Bone marrow (tissue), 2 donors: ENCODE data around the gene TBXAS1.

Source experiments
- DNase-seq, 2 donors: peaks; one replicate each; lab custom pipeline; 2025; lab: John Stamatoyannopoulos, UW

TBXAS1 gene

GRCh38 chr7:139829025-139829774, at the start of gene TBXAS1:
TBXAS1 (plus strand) TSS chr7:139829264; CDS start chr7:139829391, 127 bp downstream.
- peak; percentile 39 to 95 for DNase-seq

DNA sequence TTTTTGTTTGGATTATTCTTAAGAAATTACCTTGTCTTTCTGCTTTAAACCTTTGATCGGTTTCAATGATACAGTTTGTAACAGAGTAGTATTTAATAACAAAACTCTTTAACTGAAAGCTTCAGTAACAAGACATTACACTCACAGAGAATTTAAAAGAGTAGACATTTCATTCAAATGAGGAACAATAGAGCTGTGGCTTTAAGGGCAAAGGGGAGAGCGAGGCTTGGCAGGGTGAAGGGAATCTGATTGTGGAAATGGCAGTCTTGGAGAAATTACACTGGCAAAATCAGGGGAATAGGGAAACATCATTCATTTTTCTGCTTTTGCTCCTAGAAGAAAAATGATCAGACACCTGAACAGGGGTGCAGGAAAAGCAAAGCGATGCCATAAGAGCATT, 46.1 kb upstream of the TBXAS1 start:
- no peak for DNase-seq

DNA sequence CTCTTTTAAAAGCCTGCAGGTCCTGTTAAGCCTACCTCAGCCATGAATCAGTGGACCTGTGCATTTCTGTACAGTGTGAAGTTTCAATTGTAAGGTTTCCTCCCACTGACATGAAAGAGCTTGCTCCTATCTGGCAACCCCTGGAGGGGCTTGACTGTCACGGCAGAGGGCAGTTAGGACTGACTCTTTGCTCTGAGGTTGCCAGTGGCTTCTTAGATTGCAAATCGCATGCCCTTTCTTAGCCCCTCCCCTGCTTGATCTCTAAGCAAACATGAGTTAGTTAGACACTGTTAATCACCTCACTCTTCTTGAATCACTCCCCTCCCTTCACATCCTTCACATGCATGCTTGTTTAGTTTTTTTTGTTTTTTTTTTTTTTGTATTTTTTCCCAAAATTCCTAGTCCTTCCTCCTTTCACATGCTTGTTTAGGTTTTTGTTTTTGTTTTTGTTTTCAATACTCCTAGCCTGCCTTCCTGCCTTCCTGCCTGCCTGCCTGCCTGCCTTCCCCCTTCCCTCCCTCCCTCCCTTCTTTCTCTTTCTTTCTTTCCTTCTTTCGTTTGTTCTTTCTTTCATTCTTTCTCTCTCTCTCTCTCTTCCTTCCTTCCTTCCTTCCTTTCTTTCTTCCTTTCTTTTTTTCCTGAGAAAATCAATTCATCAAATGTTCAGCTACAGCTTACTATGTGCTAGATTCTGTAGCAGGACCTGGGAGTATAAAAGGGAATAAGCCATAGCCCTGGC, 45.2 kb upstream of the TBXAS1 start:
- no peak for DNase-seq

DNA sequence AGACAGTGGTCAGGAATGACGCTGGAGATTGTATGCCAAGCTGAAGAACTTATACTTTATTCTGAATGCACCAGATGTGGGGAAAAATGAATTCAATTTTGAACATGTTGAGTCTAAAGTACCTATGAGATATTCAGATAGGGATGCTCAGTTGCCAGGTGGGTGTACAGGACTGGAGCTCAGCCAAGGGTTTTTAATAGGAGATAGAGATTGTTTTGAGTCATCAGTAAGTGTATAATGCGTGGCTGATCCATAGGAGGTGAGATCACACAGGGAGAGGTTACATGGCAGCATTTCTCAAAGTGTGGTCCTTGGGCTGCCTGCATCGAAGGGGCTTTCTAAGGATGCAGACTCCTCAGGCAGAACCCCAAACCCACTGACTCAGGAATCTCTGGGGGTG, 44.4 kb upstream of the TBXAS1 start:
- DNase-seq = no peak

- no peak for DNase-seq
These were observed 37.7 kb upstream of the TBXAS1 start for GRCh38 chr7:139791316-139791715.

- no peak for DNase-seq
These were observed 31.5 kb upstream of the TBXAS1 start for GRCh38 chr7:139797607-139798006.

DNA sequence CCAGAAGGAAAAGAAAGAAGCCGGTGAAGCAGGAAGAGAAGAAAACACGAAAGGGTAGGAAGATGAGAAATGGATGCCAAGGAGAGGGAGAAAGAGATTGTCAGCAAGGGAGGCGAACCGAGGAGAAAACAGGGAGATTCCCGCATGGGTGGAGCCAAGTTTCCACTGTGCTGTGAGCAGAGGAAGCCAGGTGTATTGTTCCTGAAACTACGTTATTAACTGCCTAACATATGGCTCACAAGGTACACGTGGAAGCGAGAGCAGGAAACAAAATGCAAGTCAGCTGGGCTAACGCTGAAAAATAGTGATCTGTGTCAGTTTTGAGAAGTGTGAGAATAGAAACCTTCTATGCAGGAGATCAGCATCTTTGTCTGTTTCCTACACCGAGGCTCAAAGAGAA, 30.8 kb upstream of the TBXAS1 start:
- DNase-seq = no peak

- DNase-seq = no peak
These were observed 30.2 kb upstream of the TBXAS1 start for GRCh38 chr7:139798892-139799291.

GRCh38 chr7:139799586-139799985, 29.5 kb upstream of the TBXAS1 start:
- peak in 1 of 2 donors; percentile 87 for DNase-seq

DNA sequence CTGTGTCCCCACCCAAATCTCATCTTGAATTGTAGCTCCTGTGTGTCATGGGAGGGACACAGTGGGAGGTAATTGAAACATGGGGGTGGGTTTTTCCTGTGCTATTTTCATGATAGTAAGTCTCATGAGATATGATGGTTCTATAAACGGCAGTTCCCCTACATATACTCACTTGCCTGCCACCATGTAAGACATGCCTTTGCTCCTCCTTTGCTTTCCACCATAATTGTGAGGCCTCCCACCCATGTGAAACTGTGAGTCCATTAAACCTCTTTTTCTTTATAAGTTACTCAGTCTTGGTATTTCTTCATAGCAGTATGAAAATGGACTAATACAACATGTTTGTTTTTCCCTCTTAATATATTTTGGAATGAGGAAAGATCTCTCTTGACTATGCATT, 24.5 kb upstream of the TBXAS1 start:
- no peak for DNase-seq

DNA sequence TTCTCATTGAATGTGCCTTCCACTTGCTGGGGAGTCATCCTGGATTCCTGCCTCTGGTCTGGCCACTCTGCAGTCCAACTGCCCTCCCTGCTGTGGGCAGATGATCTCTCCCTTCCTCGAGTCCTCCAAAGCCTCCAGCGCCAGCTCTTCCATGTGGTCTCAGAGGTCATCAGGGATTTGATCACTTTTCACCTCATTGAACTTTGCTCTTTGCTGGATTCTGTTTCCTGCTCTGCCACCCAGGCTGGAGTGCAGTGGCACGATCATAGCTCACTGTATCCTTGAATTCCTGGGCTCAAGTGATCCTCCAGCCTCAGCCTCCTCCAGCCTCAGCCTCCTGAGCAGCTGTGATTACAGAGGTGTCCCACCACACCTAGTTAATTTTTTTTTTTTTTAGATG, 22.1 kb upstream of the TBXAS1 start:
- no peak for DNase-seq

- DNase-seq = no peak
These were observed 20.6 kb upstream of the TBXAS1 start for GRCh38 chr7:139808427-139808826.

DNA sequence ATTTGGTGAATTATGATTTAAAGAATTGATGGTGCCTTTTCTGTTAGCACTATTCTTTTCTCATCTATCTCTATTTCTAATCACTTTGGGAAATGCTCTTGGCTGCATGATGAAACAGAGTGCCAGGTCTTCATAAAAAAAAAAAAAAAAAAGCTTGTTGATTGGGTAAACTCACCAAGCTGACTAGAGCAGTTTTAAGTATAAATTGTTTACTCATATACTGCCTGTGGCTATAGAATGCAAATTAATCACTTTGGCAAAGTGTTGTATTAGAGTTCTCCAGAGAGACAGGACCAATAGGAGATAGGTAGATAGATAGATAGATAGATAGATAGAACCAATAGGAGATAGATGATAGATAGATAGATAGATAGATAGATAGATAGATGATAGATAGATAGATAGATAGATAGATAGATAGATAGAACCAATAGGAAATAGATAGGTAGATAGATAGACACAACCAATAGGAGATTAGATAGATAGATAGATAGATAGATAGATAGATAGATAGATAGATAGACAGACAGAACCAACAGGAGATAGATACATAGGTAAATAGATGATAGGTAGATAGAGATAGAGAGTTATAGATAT, 20.1 kb upstream of the TBXAS1 start:
- no peak for DNase-seq

DNA sequence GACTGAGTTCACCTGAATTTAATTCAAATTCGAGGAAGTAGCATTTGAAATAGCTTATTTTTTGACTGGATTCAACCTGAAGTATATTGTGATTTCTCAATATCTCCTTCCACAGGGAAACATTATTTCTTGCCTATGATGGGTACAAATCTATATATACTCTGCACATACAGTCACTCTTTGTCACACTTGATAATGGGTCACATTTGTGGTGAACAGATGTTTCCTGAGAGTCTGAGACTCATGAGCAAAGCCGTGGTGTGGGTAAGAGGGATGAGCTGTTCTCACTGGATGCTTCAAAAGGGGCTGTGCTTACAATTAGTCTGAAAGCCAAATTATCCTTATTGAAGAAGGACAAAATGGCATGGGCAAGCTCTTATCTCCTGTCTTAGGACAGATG, 18.0 kb upstream of the TBXAS1 start:
- peak in 1 of 2 donors; percentile 97 for DNase-seq

DNA sequence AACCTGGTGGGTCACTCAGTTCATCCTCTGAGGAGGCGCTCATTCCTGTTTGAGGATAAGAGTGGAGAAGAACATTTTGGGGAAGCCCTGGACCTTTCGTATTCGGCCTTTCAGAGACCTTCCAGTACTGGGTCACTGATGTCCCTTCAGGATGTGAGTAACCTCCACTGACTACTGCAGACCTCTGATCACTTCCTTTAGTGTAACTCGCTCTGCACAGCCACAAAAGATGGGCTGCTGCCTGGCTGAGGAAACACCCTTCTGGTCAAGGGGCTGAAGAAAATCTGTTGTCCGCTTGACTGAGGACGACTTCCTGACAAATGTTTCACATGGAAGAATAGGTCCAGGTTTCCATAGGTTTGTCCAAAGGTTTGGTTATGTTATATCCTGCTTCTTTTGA, 15.9 kb upstream of the TBXAS1 start:
- DNase-seq = no peak

DNA sequence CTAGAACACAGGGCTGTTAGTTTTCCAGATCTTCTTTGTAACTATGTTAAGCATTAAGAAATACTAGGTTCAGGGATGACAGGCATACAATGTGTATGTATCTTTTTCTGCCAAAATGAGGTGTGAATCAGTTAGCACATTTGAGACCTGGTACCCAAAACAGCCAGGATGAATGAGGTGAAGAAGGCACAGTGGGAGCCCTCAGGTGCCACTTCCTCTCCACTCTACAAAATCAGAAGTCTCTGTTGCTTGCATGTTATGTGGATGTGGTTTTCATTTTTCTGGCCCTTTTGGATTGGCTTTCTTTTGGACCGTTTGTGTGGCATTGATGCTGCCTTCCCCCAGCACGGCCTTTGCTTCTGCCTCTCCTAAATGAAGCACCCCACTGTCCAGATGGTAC, 15.4 kb upstream of the TBXAS1 start:
- DNase-seq = no peak

DNA sequence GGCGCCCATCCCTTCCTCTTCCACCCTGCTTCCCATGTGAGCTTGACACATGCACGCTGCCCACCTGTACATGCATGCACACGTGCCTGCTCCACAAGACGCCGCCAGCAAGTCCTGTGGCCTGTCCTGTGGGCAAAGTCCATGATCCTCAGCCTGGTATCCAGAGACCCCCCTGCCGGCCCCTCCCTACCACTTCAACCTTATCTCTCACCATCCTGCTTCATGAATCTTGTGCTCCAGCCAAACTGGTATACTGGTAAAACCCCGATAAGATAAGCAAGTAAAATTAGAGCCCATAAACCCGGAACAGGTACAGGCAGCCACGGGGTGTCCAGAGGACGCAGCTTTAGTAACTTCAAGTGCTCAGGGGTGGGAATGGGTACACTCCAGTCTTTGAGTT, 11.8 kb upstream of the TBXAS1 start:
- no peak for DNase-seq

DNA sequence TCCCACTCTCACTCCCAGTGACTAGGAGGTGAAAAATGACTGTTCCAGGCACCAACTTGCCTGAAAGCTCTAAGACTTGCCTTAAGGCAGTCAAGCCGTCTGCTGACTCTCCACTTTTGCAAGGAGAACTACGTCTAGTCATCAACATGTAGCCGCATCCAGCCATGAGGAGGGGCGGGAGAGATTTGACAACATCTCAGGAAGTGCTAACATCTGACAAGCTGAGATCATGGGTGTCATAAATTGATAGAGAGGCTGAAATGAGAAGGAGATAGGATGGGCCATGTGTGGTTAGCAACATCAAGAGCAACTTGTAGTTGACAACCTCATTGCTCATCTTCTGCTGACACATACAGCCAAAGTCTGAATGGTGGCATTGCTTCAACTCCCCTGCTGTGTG, 9.0 kb upstream of the TBXAS1 start:
- DNase-seq = peak in 1 of 2 donors; percentile 98

GRCh38 chr7:139821349-139822105, 7.5 kb upstream of the TBXAS1 start:
- peak in 1 of 2 donors; percentile 7 for DNase-seq

DNA sequence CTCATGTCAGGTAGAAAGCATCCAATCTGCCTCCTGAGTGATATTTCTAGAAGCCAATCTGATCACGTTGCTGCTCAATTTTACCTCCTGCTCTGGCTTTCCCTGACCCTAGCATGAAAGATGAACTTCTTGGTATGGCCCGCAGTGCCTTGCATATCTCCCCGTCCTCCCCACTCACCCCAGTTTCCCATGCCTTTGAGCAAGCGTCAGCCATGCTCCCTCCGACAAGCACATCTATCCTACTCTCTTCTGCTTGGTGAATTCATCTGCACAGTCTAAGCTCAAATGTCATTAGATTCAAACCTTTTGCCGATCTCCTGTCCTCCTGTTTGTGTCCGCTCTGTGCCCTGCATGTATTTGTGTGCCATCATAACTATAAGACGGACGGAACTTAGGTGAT, 6.2 kb upstream of the TBXAS1 start:
- no peak for DNase-seq

GRCh38 chr7:139823959-139824521, 5.0 kb upstream of the TBXAS1 start:
- no peak for DNase-seq

DNA sequence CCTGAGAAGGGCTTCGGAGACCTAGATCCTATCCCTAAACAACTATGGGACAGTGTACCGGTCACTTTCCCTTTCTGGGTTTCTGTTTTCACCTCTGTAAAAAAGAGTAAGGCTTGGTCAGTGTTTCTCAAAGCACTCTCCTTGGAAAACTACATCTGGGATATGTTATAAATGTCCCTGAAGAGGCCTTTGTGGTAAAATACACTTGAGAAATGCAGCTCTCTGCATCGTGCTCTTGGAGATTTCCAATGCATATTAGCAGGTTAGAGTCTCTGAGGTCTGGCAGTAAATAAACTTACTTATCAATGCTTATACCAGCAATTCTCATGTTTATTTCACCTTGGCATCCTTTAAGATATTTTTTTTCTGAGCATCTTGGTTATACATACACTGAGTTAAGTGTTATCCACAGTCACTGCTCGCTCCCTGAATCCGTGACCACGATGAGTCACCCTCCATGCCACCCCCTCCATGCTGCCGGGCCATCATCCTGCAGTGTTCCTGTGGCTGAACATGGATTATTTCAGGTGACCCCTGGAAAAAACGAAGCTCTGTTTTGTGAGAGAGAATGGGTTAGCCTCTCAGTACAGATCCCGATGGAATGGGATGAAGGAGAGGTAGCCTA, 3.3 kb upstream of the TBXAS1 start:
- DNase-seq = no peak
